Activated CD4-positive, alpha-beta T cell treated with anti-CD3 and anti-CD28 coated beads, Interleukin-2, amount 10 ng/mL, durations not matched to agents 7 days and 5 days (primary cell): ENCODE data around the gene CDK18. TPM values are rescaled to one million over a fixed set of nuclear protein-coding genes. Genes with fewer than 3 reads are reported as not detected.

Experiments used
- CTCF ChIA-PET: fragments of 350-600 bp; sonication (Branson Sonifier 250); formaldehyde crosslinking; loops from one replicate; lab custom pipeline; 2021; ENCODE audit warnings: antibody characterized with exemption; lab: Charles Lee
- POLR2A ChIA-PET: fragments of 350-600 bp; sonication (Branson Sonifier 250); formaldehyde crosslinking; loops from one replicate; lab custom pipeline; 2021; ENCODE audit warnings: antibody characterized with exemption; lab: Charles Lee
- DNase-seq: peaks from one replicate; pipeline ENCODE4 v3.0.0-alpha.2; 2020
- H3K27ac Mint-ChIP-seq: one replicate; pipeline ENCODE4 v1.8.0; 2021; ENCODE audit warnings: mild to moderate bottlenecking, moderate library complexity, mixed read lengths
- H3K27me3 Mint-ChIP-seq: one replicate; pipeline ENCODE4 v1.8.0; 2021; ENCODE audit warnings: mixed read lengths
- H3K36me3 Mint-ChIP-seq: one replicate; pipeline ENCODE4 v1.8.0; 2021; ENCODE audit warnings: low read depth, mixed read lengths
- H3K4me1 Mint-ChIP-seq: one replicate; pipeline ENCODE4 v1.8.0; 2021; ENCODE audit warnings: mixed read lengths
- H3K4me3 Mint-ChIP-seq: one replicate; pipeline ENCODE4 v1.8.0; 2021; ENCODE audit warnings: mild to moderate bottlenecking, moderate library complexity, mixed read lengths
- H3K9me3 Mint-ChIP-seq: one replicate; pipeline ENCODE4 v1.8.0; 2021; ENCODE audit warnings: mixed read lengths
- total RNA-seq, 2 experiments: library from RNA; stranded (reverse); gene quantifications; one replicate each; pipeline ENCODE4 v1.2.3, GENCODE V29; 2021

CDK18 gene
- total RNA-seq, 2 experiments from 2014 or later, result 2.9 to 3.5 TPM

- ChIA-PET POLR2A (no interaction called here), CTCF (interaction anchor here (1.8 to 3.0 kb wide), 2 partner anchors 18 to 188 kb away, joined by 5 to 8 read pairs; no protein-coding TSS in a partner anchor)
- no peak overlapping the region for H3K4me3 Mint-ChIP-seq
- H3K4me1 Mint-ChIP-seq, result peaks cover 5% of the 10 kb centered on the region
- no peaks in the 10 kb centered on the region for H3K9me3 Mint-ChIP-seq
- peaks cover 52% of the 10 kb centered on the region for H3K27me3 Mint-ChIP-seq
- no peak overlapping the region for H3K27ac Mint-ChIP-seq
- H3K36me3 Mint-ChIP-seq, result no peaks in the 10 kb centered on the region
- no peak for DNase-seq
Measured at GRCh38 chr1:205542367-205542766, 37.9 kb downstream of the CDK18 start.

- Mint-ChIP-seq H3K4me3 (no peak overlapping the region), H3K9me3 (no peaks in the 10 kb centered on the region), H3K4me1 (peaks cover 5% of the 10 kb centered on the region), H3K27ac (no peak overlapping the region), H3K27me3 (peaks cover 58% of the 10 kb centered on the region), H3K36me3 (no peaks in the 10 kb centered on the region)
- ChIA-PET POLR2A (no interaction called here), CTCF (interaction anchor here (0.7 to 1.8 kb wide), 5 partner anchors 19 to 189 kb away, joined by 3 to 7 read pairs (median 5); partner anchors contain the start of gene ELK4)
- no peak for DNase-seq
Measured at GRCh38 chr1:205543351-205544301, 39.2 kb downstream of the CDK18 start.

- H3K4me3 Mint-ChIP-seq, result no peak overlapping the region
- H3K9me3 Mint-ChIP-seq, result no peaks in the 10 kb centered on the region
- H3K27me3 Mint-ChIP-seq, result peaks cover 59% of the 10 kb centered on the region
- POLR2A ChIA-PET, result no interaction called here
- peaks cover 5% of the 10 kb centered on the region for H3K4me1 Mint-ChIP-seq
- CTCF ChIA-PET, result interaction anchor here (1.2 kb wide), 1 partner anchor 46 kb away, joined by 5 read pairs; no protein-coding TSS in a partner anchor
- H3K27ac Mint-ChIP-seq, result no peak overlapping the region
- DNase-seq, result no peak
- H3K36me3 Mint-ChIP-seq, result no peaks in the 10 kb centered on the region
Measured at GRCh38 chr1:205545001-205545919, 40.8 kb downstream of the CDK18 start.

DNA sequence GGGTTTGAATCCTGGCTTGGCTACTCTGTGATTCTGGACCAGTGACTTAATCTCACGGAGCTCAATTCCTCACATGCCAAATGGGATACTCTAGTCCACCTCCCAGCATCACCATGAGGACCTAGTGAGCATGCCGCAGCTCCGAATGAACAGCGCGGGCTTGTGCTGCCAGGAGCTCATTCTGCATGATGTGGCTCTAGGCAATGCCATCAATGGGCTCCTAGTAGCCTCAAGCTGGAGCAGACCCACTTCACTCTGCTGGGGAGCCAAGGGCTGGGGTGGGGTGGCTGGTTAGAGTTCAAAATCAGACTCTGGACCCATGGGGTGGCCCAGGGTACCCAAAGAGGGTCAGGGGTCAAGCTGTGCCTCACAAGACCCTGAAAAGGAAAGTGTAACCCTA, 41.5 kb downstream of the CDK18 start:
- Mint-ChIP-seq H3K9me3 (no peaks in the 10 kb centered on the region), H3K27me3 (peaks cover 58% of the 10 kb centered on the region), H3K4me3 (no peak overlapping the region), H3K4me1 (peaks cover 5% of the 10 kb centered on the region), H3K36me3 (no peaks in the 10 kb centered on the region), H3K27ac (no peak overlapping the region)
- ChIA-PET POLR2A (no interaction called here), CTCF (no interaction called here)
- no peak for DNase-seq

DNA sequence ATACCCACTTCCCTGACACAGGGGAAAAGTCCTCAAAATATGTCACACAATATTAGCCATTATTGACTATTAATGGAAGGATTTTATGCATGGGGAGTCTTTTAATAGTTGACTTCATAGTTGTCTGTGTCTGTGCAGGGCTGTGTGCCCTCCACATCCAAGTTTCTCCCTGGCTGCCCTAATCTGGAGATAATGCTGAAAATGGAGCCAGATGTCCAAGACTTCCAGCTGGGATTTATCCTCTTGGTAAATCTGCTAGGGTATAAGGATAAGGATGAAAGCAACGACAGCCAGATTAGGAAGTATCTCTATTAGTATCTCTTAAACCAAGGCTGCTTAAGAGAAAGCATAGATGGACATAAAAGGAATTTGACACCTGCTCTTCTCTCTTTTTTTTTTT, 42.1 kb downstream of the CDK18 start:
- Mint-ChIP-seq H3K4me3 (no peak overlapping the region), H3K9me3 (no peaks in the 10 kb centered on the region)
- POLR2A ChIA-PET, result no interaction called here

GRCh38 chr1:205547936-205548827, 43.7 kb downstream of the CDK18 start:
- peaks cover 51% of the 10 kb centered on the region for H3K27me3 Mint-ChIP-seq

More for the DNA sequence above, 42.1 kb downstream of the CDK18 start:
- no peaks in the 10 kb centered on the region for H3K36me3 Mint-ChIP-seq
- CTCF ChIA-PET, result no interaction called here
- peaks cover 56% of the 10 kb centered on the region for H3K27me3 Mint-ChIP-seq
- H3K27ac Mint-ChIP-seq, result no peak overlapping the region
- DNase-seq, result no peak
- H3K4me1 Mint-ChIP-seq, result peaks cover 5% of the 10 kb centered on the region

DNA sequence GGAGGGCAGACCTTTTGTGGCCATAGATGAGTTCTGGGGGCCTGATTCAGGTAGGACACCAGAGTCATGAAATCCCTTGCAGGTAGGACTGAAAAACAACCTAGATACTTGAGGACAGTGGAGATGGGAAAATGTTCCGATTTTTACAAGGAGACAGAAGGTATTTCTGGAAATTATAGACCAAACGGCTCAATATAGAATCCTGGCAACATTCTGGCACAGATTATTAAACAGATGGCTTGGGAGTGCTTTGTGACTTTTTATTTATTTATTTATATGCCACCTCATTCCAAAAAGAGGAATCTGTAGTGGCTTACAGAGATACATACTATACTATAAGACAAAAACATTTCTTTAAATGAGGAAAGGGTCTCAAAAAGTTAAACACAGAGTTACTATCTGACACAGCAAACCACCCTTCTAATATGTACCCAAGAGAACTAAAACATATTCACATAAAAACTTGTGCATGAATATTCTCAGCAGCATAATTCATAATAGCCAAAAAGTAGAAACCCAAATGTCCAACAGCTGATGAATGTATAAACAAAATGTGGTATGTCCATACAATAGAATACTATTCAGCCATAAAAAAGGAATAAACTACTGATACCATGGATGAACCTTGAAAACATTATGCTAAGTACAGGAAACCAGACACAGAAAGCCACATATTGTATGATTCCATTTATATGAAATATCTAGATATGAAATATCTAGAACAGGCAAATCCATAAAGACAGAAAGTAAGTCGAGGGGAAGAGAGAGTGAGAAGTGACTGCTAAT, 49.8 kb downstream of the CDK18 start:
- Mint-ChIP-seq H3K27me3 (peaks cover 52% of the 10 kb centered on the region), H3K9me3 (peaks cover 16% of the 10 kb centered on the region)

More at GRCh38 chr1:205547936-205548827, 43.7 kb downstream of the CDK18 start:
- H3K27ac Mint-ChIP-seq, result no peak overlapping the region
- no peak overlapping the region for H3K4me3 Mint-ChIP-seq
- H3K9me3 Mint-ChIP-seq, result no peaks in the 10 kb centered on the region
- POLR2A ChIA-PET, result no interaction called here
- no peak for DNase-seq
- CTCF ChIA-PET, result interaction anchor here (1.4 kb wide), 1 partner anchor 16 kb away, joined by 3 read pairs; no protein-coding TSS in a partner anchor
- peaks cover 5% of the 10 kb centered on the region for H3K4me1 Mint-ChIP-seq
- no peaks in the 10 kb centered on the region for H3K36me3 Mint-ChIP-seq

GRCh38 chr1:205561501-205562203, 57.2 kb downstream of the CDK18 start:
- Mint-ChIP-seq H3K4me1 (no peaks in the 10 kb centered on the region), H3K27me3 (peaks cover 60% of the 10 kb centered on the region), H3K36me3 (peaks cover 1% of the 10 kb centered on the region), H3K9me3 (no peaks in the 10 kb centered on the region), H3K27ac (no peak overlapping the region), H3K4me3 (no peak overlapping the region)
- POLR2A ChIA-PET, result no interaction called here
- CTCF ChIA-PET, result interaction anchor here (0.8 to 1.0 kb wide), 2 partner anchors 8 to 96 kb away, joined by 3 to 7 read pairs; a partner anchor contains a TSS
- no peak for DNase-seq

More for the DNA sequence above, 49.8 kb downstream of the CDK18 start:
- CTCF ChIA-PET, result no interaction called here
- Mint-ChIP-seq H3K27ac (no peak overlapping the region), H3K36me3 (peaks cover 3% of the 10 kb centered on the region), H3K4me1 (no peaks in the 10 kb centered on the region), H3K4me3 (no peak overlapping the region)
- DNase-seq, result no peak
- POLR2A ChIA-PET, result no interaction called here

- no peak overlapping the region for H3K4me3 Mint-ChIP-seq
- POLR2A ChIA-PET, result no interaction called here
- H3K27ac Mint-ChIP-seq, result no peak overlapping the region
- CTCF ChIA-PET, result interaction anchor here (1.2 kb wide), 1 partner anchor 12 kb away, joined by 3 read pairs; no protein-coding TSS in a partner anchor
- H3K4me1 Mint-ChIP-seq, result peaks cover 2% of the 10 kb centered on the region
- H3K9me3 Mint-ChIP-seq, result no peaks in the 10 kb centered on the region
- H3K27me3 Mint-ChIP-seq, result peaks cover 63% of the 10 kb centered on the region
- no peak for DNase-seq
- peaks cover 1% of the 10 kb centered on the region for H3K36me3 Mint-ChIP-seq
Measured at GRCh38 chr1:205563927-205564441, 59.5 kb downstream of the CDK18 start.

- ChIA-PET POLR2A (no interaction called here), CTCF (no interaction called here)
- no peak for DNase-seq
- no peak overlapping the region for H3K4me3 Mint-ChIP-seq
- H3K36me3 Mint-ChIP-seq, result no peaks in the 10 kb centered on the region
- peaks cover 2% of the 10 kb centered on the region for H3K4me1 Mint-ChIP-seq
- H3K27me3 Mint-ChIP-seq, result peaks cover 62% of the 10 kb centered on the region
- H3K9me3 Mint-ChIP-seq, result no peaks in the 10 kb centered on the region
- H3K27ac Mint-ChIP-seq, result no peak overlapping the region
Measured at GRCh38 chr1:205565799-205566198, 61.3 kb downstream of the CDK18 start.

DNA sequence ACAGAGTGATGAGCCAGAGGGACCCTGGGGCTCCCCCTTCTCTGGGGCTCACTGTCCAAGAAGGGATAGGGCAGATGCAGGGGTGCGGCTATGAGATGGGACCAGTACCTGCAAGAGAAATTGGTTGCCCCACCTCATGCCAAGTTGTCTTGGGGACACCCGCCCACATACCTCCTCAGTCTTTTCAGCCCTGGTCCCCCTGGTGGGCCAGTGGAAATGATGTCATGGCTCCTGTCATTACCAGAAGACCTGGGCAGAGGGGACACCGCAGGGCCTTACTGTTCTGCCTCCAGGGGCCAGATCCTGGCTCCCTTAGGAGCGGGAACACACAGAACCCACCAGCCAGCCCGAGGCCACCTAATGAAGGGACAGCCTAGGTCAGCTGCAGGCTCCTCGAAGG, 63.2 kb downstream of the CDK18 start:
- Mint-ChIP-seq H3K9me3 (no peaks in the 10 kb centered on the region), H3K27me3 (peaks cover 72% of the 10 kb centered on the region), H3K4me1 (peaks cover 2% of the 10 kb centered on the region), H3K4me3 (no peak overlapping the region), H3K36me3 (no peaks in the 10 kb centered on the region), H3K27ac (no peak overlapping the region)
- no peak for DNase-seq
- ChIA-PET CTCF (no interaction called here), POLR2A (no interaction called here)
